Naive thymus-derived CD4-positive, alpha-beta T cell (primary cell): ENCODE results near the gene PRDM2. TPM values are rescaled to one million over a fixed set of nuclear protein-coding genes. Genes with fewer than 3 reads are reported as not detected.

Experiments used
- ATAC-seq: fragments of 150-1000 bp; cut with Tn5 transposase; 2 replicates; pipeline ENCODE4 v1.10.0; 2021; ENCODE audit warnings: mild to moderate bottlenecking, moderate library complexity
- CTCF ChIA-PET: fragments of 350-600 bp; sonication (Branson Sonifier 250); formaldehyde crosslinking; loops from one replicate; lab custom pipeline; 2021; ENCODE audit warnings: antibody characterized with exemption; lab: Charles Lee
- POLR2A ChIA-PET: fragments of 350-600 bp; sonication (Branson Sonifier 250); formaldehyde crosslinking; loops from one replicate; lab custom pipeline; 2021; ENCODE audit warnings: antibody characterized with exemption, inconsistent platforms; lab: Charles Lee
- DNase-seq, 9 donors: peaks; one replicate each; pipeline versions ENCODE4 v3.0.0 to v3.0.0-alpha.2; 2020 to 2022; ENCODE audit warnings: mixed read lengths in 1 of 9
- H3K27ac ChIP-seq: one replicate; pipeline ENCODE4 v1.7.0; 2013; ENCODE audit warnings: mild to moderate bottlenecking, low read depth, low read length, moderate library complexity
- H3K27me3 ChIP-seq, 2 donors: one replicate each; pipeline ENCODE4 v1.7.0; 2013; ENCODE audit warnings: low read length in 2 of 2, mild to moderate bottlenecking in 2 of 2, moderate library complexity in 2 of 2; ENCODE audit not compliant: control insufficient read depth in 2 of 2, insufficient read depth in 2 of 2
- H3K36me3 ChIP-seq, 3 experiments: 1 replicate in 2 of 3; 2 replicates in 1 of 3; pipeline ENCODE4 v1.7.0; 2013; ENCODE audit warnings: low read length in 3 of 3, mild to moderate bottlenecking in 3 of 3, moderate library complexity in 1 of 3; ENCODE audit not compliant: insufficient read depth in 3 of 3, control insufficient read depth in 2 of 3
- H3K4me1 ChIP-seq, 2 donors: one replicate each; pipeline ENCODE4 v1.7.0; 2013; ENCODE audit warnings: low read length in 2 of 2, mild to moderate bottlenecking in 2 of 2, moderate library complexity in 1 of 2; ENCODE audit not compliant: control insufficient read depth in 2 of 2, insufficient read depth in 2 of 2
- H3K4me3 ChIP-seq: 2 replicates; pipeline ENCODE4 v1.7.0; 2013; ENCODE audit warnings: mild to moderate bottlenecking, low read length
- H3K9me3 ChIP-seq, 3 experiments: 1 replicate in 2 of 3; 2 replicates in 1 of 3; pipeline ENCODE4 v1.7.0; 2013; ENCODE audit warnings: low read length in 3 of 3; ENCODE audit not compliant: control insufficient read depth in 2 of 3
- H3K27ac Mint-ChIP-seq, 9 donors: one replicate each; pipeline ENCODE4 v1.8.0; 2020 to 2022; ENCODE audit warnings: mixed read lengths in 9 of 9, mild to moderate bottlenecking in 8 of 9, moderate library complexity in 5 of 9, inconsistent platforms in 2 of 9
- H3K27me3 Mint-ChIP-seq, 5 donors: one replicate each; pipeline ENCODE4 v1.8.0; 2021 to 2022; ENCODE audit warnings: mixed read lengths in 5 of 5, mild to moderate bottlenecking in 1 of 5
- H3K36me3 Mint-ChIP-seq, 5 donors: one replicate each; pipeline ENCODE4 v1.8.0; 2020 to 2022; ENCODE audit warnings: mixed read lengths in 5 of 5, mild to moderate bottlenecking in 3 of 5, inconsistent platforms in 1 of 5
- H3K4me1 Mint-ChIP-seq, 7 donors: one replicate each; pipeline ENCODE4 v1.8.0; 2020 to 2022; ENCODE audit warnings: mixed read lengths in 7 of 7, mild to moderate bottlenecking in 3 of 7, inconsistent platforms in 1 of 7
- H3K4me3 Mint-ChIP-seq, 10 donors: one replicate each; pipeline ENCODE4 v1.8.0; 2020 to 2022; ENCODE audit warnings: mild to moderate bottlenecking in 10 of 10, mixed read lengths in 10 of 10, moderate library complexity in 6 of 10, inconsistent platforms in 2 of 10
- H3K9me3 Mint-ChIP-seq, 11 donors: one replicate each; pipeline ENCODE4 v1.8.0; 2020 to 2022; ENCODE audit warnings: mixed read lengths in 11 of 11, mild to moderate bottlenecking in 4 of 11, inconsistent platforms in 1 of 11, moderate library complexity in 1 of 11
- intact Hi-C, 2 donors: fragments of 100-400 bp; cut with micrococcal nuclease; formaldehyde crosslinking; loops; one replicate each; pipeline ENCODE4 v1.15.1; 2023
- polyA plus RNA-seq, 2 donors: library from polyadenylated mRNA; unstranded; fragments of 300-500 nt; fragmentation: Illumina TruSeq; gene quantifications; one replicate each; pipeline ENCODE4 v1.2.3, GENCODE V29; 2021
- total RNA-seq, 6 experiments: library from RNA in 5 of 6; stranded (reverse) in 5 of 6; gene quantifications; 1 replicate in 5 of 6; 2 replicates in 1 of 6; pipeline ENCODE4 v1.2.3 and lab custom pipeline; 2021 to 2026

PRDM2 gene
- total and polyA plus RNA-seq, 7 experiments from 2014 or later: 16.3 to 142 (median 114) TPM

DNA sequence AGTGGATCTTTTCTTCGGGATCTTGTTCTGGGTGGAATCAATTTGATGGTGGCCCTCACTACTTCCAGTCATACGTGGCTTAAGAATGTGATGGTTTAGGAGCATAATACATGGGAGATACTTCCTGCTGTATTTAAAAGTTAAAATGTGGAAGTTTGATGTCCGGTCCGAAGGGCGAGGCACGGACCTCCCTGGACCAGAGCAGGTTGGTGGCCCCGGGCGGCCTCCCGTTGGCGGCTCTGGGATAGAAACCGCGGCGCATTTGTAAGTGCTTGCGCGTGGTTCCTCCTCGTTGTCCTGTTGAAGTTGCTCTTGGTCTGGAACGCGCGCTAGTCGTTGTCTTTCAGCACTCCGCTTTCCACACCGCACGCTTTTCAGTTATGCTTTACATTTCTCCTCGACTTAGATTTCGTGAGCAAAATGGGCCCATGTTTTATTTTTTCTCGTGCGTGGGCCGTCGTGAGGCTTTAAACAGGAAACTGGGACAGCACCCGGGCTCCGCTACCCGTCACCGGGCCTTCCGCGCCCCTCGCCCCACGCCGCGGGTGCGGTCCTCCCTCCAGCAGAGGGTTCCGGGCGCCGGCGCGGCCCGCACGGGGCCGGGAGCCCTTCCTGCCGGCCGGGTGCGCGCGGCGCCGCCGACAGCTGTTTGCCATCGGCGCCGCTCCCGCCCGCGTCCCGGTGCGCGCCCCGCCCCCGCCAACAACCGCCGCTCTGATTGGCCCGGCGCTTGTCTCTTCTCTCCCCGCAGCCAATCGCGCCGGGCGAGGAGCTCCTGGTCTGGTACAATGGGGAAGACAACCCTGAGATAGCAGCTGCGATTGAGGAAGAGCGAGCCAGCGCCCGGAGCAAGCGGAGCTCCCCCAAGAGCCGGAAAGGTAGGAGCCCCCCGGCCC lies 48.9 kb downstream of the PRDM2 start:
- ChIA-PET POLR2A (interaction anchor here (0.6 to 4.5 kb wide), 15 partner anchors 9 to 89 kb away, joined by 3 to 206 read pairs (median 5); partner anchors contain the start of gene PRDM2), CTCF (interaction anchor here (1.0 to 1.5 kb wide), 6 partner anchors 15 to 49 kb away, joined by 3 to 6 read pairs (median 4); no protein-coding TSS in a partner anchor)
- H3K4me1 ChIP-seq: peaks cover 36 to 43% of the 10 kb centered on the region in 2 donors
- Mint-ChIP-seq H3K36me3 (peaks cover 7 to 17% (median 13%) of the 10 kb centered on the region in 5 donors), H3K4me3 (peak overlapping the region; percentile 90 to 98 (median 94)), H3K9me3 (peaks cover 0 to 3% (median 0%) of the 10 kb centered on the region in 11 donors), H3K4me1 (peaks cover 31 to 67% (median 54%) of the 10 kb centered on the region in 7 donors), H3K27me3 (no peaks in the 10 kb centered on the region), H3K27ac (peak overlapping the region; percentile 91 to 97 (median 96))
- DNase-seq (peak; percentile 94 to 97 (median 96)), ATAC-seq (peak; percentile 95)
- intact Hi-C loops: loop anchor here (1.0 to 2.0 kb wide), 3 partner anchors 16 to 49 kb away; partner anchors contain the start of gene PRDM2 (in 2 of the 2)
- H3K9me3 ChIP-seq: no peaks in the 10 kb centered on the region
- no peaks in the 10 kb centered on the region for H3K27me3 ChIP-seq
- H3K27ac ChIP-seq: peak overlapping the region; percentile 83
- peak overlapping the region; percentile 78 for H3K4me3 ChIP-seq
- H3K36me3 ChIP-seq: peaks cover 0 to 14% (median 0%) of the 10 kb centered on the region in 3 experiments

DNA sequence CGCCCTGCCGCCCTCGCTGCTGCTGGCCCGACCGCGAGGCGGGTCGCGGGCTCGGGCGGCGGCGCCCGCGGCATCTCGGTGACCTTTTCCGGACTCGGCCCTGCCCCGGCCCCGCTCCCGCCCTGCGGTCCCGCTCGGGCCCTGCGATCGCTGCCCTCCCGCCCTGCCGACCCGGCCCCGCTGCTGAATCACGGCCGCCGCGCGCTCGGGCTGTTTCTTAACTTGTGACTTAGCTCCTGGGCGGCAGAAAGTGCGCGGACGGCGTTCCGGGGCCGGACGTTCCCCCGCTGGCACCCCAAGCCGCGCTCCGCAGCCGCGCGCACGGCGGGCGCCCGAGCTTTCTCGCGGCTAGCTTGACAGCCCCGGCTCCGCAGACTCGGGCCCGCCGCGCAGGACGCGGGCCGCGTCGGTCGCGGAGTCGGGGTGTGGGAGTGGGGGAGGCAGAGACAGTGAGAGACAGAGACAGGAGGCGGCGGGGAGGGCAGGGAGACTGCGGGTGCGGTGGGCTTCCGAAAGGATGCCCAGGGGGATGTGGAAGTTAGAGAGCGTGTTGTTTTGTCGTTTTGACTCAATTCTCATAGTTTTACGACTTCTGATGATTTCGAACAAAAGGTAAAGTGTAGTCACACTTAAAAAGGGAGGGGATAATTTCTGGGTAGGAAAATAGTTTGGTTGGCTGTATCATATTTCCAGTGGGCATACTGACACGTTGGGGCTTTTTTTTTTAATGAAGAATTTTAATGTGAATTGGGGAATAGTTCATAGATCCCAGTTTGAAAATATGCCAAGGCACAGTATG lies 49.8 kb downstream of the PRDM2 start:
- ChIA-PET CTCF (interaction anchor here (1.0 to 1.5 kb wide), 6 partner anchors 16 to 50 kb away, joined by 3 to 6 read pairs (median 4); no protein-coding TSS in a partner anchor), POLR2A (interaction anchor here (0.6 to 4.5 kb wide), 14 partner anchors 8 to 90 kb away, joined by 3 to 206 read pairs (median 4); partner anchors contain the start of gene PRDM2)
- peak overlapping the region; percentile 83 for H3K27ac ChIP-seq
- Mint-ChIP-seq H3K36me3 (peaks cover 7 to 17% (median 10%) of the 10 kb centered on the region in 5 donors), H3K4me1 (peaks cover 40 to 73% (median 63%) of the 10 kb centered on the region in 7 donors), H3K27ac (peak overlapping the region; percentile 91 to 96 (median 95)), H3K4me3 (peak overlapping the region; percentile 95 to 100 (median 97)), H3K9me3 (peaks cover 0 to 3% (median 0%) of the 10 kb centered on the region in 11 donors), H3K27me3 (no peaks in the 10 kb centered on the region)
- H3K4me1 ChIP-seq: peaks cover 45 to 52% of the 10 kb centered on the region in 2 donors
- H3K36me3 ChIP-seq: peaks cover 0 to 20% (median 0%) of the 10 kb centered on the region in 3 experiments
- DNase-seq (peak in 2 of 9 donors; percentile 43 to 67), ATAC-seq (peak; percentile 43)
- H3K9me3 ChIP-seq: no peaks in the 10 kb centered on the region
- peak overlapping the region; percentile 59 for H3K4me3 ChIP-seq
- no peaks in the 10 kb centered on the region for H3K27me3 ChIP-seq
- intact Hi-C loops: loop anchor here (1.0 to 2.0 kb wide), 3 partner anchors 15 to 49 kb away; partner anchors contain the start of gene PRDM2 (in 2 of the 2)

DNA sequence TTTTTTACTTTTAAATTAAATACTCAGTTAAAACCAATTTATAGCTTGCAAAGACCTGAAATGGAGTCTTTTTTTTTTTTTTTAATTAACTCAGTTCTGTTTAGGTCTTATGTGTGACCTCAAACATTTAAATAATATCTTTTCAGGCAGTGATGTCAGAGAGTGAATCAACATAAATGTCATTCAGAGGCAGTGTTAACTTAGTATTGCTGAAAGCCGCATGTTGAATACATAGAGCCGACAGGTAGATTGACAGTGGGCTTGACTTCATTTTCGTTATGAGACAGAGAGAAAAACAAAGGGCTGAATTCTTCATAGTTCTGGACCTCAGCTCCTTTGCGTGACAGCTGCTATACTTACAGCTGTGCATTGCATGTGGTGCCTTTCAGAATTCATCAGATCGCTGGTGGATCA lies 51.5 kb downstream of the PRDM2 start:
- DNase-seq: no peak
- Histone ChIP-seq H3K4me1 (peaks cover 56 to 60% of the 10 kb centered on the region in 2 donors), H3K27ac (no peak overlapping the region), H3K36me3 (peaks cover 0 to 22% (median 0%) of the 10 kb centered on the region in 3 experiments), H3K4me3 (peak overlapping the region; percentile 59), H3K9me3 (no peaks in the 10 kb centered on the region), H3K27me3 (no peaks in the 10 kb centered on the region)
- H3K4me3 Mint-ChIP-seq: peak overlapping the region; percentile 35 to 98 (median 78)
- no peak for ATAC-seq
- peaks cover 4 to 16% (median 10%) of the 10 kb centered on the region in 5 donors for H3K36me3 Mint-ChIP-seq
- H3K9me3 Mint-ChIP-seq: peaks cover 0 to 3% (median 0%) of the 10 kb centered on the region in 11 donors
- no peaks in the 10 kb centered on the region for H3K27me3 Mint-ChIP-seq
- ChIA-PET CTCF (no interaction called here), POLR2A (interaction anchor here (1.3 to 1.6 kb wide), 3 partner anchors 10 to 18 kb away, joined by 3 to 7 read pairs (median 7); no protein-coding TSS in a partner anchor)
- peak overlapping the region in 3 of 9 donors; percentile 28 to 92 (median 52) for H3K27ac Mint-ChIP-seq
- intact Hi-C loops: no loop called here
- peaks cover 43 to 83% (median 76%) of the 10 kb centered on the region in 7 donors for H3K4me1 Mint-ChIP-seq

GRCh38 chr1:13751985-13752384 lies 52.0 kb downstream of the PRDM2 start:
- H3K27ac Mint-ChIP-seq: peak overlapping the region in 2 of 9 donors; percentile 31 to 36

DNA sequence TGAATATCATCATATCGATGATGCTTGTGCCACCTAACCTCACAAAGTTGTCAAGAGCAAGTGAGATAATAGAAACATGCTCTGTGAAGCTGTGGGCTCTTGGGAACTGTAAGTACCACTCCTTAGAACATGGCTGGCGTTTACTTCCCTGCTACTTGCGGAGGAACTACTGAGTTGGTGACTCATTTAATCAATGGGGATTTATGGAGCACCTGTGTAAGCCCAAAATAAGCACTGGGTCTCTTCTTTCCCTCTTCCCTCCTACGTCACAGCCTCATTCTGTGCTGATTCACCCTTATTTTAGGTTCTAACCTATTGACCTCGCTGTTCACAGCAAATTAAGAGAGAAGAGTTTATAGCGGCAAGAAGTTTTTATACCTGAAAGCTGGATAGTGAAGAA lies 52.9 kb downstream of the PRDM2 start:
- Mint-ChIP-seq H3K9me3 (peaks cover 0 to 3% (median 0%) of the 10 kb centered on the region in 11 donors), H3K4me1 (peaks cover 50 to 94% (median 86%) of the 10 kb centered on the region in 7 donors), H3K27me3 (no peaks in the 10 kb centered on the region), H3K4me3 (peak overlapping the region; percentile 5 to 96 (median 35)), H3K36me3 (peaks cover 4 to 16% (median 10%) of the 10 kb centered on the region in 5 donors), H3K27ac (peak overlapping the region in 5 of 9 donors; percentile 8 to 54 (median 39))
- H3K9me3 ChIP-seq: no peaks in the 10 kb centered on the region
- ATAC-seq: no peak
- CTCF ChIA-PET: no interaction called here
- intact Hi-C loops: no loop called here
- POLR2A ChIA-PET: interaction anchor here (0.5 to 1.6 kb wide), 5 partner anchors 8 to 27 kb away, joined by 3 to 7 read pairs (median 3); no protein-coding TSS in a partner anchor
- no peak overlapping the region for H3K27ac ChIP-seq
- no peak overlapping the region for H3K4me3 ChIP-seq
- H3K36me3 ChIP-seq: peaks cover 0 to 22% (median 0%) of the 10 kb centered on the region in 3 experiments
- H3K27me3 ChIP-seq: no peaks in the 10 kb centered on the region
- no peak for DNase-seq
- peaks cover 70 to 72% of the 10 kb centered on the region in 2 donors for H3K4me1 ChIP-seq

More at GRCh38 chr1:13751985-13752384, 52.0 kb downstream of the PRDM2 start:
- peaks cover 0 to 22% (median 0%) of the 10 kb centered on the region in 3 experiments for H3K36me3 ChIP-seq
- peaks cover 61 to 65% of the 10 kb centered on the region in 2 donors for H3K4me1 ChIP-seq
- intact Hi-C loops: no loop called here
- DNase-seq (no peak), ATAC-seq (no peak)
- peaks cover 43 to 88% (median 81%) of the 10 kb centered on the region in 7 donors for H3K4me1 Mint-ChIP-seq
- peak overlapping the region; percentile 3 to 96 (median 46) for H3K4me3 Mint-ChIP-seq
- H3K27ac ChIP-seq: no peak overlapping the region
- no peaks in the 10 kb centered on the region for H3K27me3 Mint-ChIP-seq
- no peak overlapping the region for H3K4me3 ChIP-seq
- ChIA-PET POLR2A (interaction anchor here (1.3 to 1.6 kb wide), 3 partner anchors 9 to 18 kb away, joined by 3 to 7 read pairs (median 7); no protein-coding TSS in a partner anchor), CTCF (no interaction called here)
- H3K9me3 Mint-ChIP-seq: peaks cover 0 to 3% (median 0%) of the 10 kb centered on the region in 11 donors
- peaks cover 4 to 16% (median 10%) of the 10 kb centered on the region in 5 donors for H3K36me3 Mint-ChIP-seq
- H3K9me3 ChIP-seq: no peaks in the 10 kb centered on the region
- H3K27me3 ChIP-seq: no peaks in the 10 kb centered on the region
